HEK293 (cell line): ENCODE measurements around the gene CAB39.

ENCODE experiments used
- CTCF ChIA-PET: fragments of 350-600 bp; formaldehyde crosslinking; extraction: SDS; loops from one replicate; lab custom pipeline; 2021; ENCODE audit warnings: antibody characterized with exemption; lab: Yijun Ruan, JAX
- POLR2A ChIA-PET: fragments of 300-600 bp; formaldehyde crosslinking; extraction: SDS; loops from one replicate; lab custom pipeline; 2020; ENCODE audit warnings: antibody characterized with exemption, inconsistent platforms; lab: Yijun Ruan, JAX
- H3K27ac ChIP-seq: fragments of 200-500 bp; sonication (Bioruptor generic); 2 replicates; pipeline ENCODE4 v1.5.1; 2014; ENCODE audit warnings: low read depth, low read length, control low read depth, inconsistent platforms; ENCODE audit errors: extremely low read depth
- H3K36me3 ChIP-seq, 2 experiments: fragments of 200-500 bp in 1 of 2; sonication (Bioruptor generic) in 1 of 2; 1 replicate in 1 of 2; 2 replicates in 1 of 2; pipeline ENCODE4 v1.5.1; 2014 to 2017; ENCODE audit warnings: inconsistent platforms in 2 of 2, low read length in 2 of 2; ENCODE audit not compliant: control insufficient read depth in 2 of 2, insufficient read depth in 1 of 2
- H3K4me1 ChIP-seq: fragments of 200-500 bp; sonication (Bioruptor generic); 2 replicates; pipeline ENCODE4 v1.5.1; 2014; ENCODE audit warnings: mild to moderate bottlenecking, low read length, inconsistent platforms; ENCODE audit not compliant: control insufficient read depth, insufficient read depth
- H3K4me3 ChIP-seq: 2 replicates; pipeline ENCODE4 v1.5.1; 2011; ENCODE audit warnings: low read depth, mild to moderate bottlenecking, control low read depth, low read length, moderate library complexity
- H3K9me3 ChIP-seq: fragments of 200-500 bp; sonication (Bioruptor generic); 2 replicates; pipeline ENCODE4 v1.5.1; 2014; ENCODE audit warnings: low read depth, low read length, inconsistent platforms; ENCODE audit not compliant: control insufficient read depth, insufficient read depth
- CTCF ChIP-seq: fragments of 450-650 bp; formaldehyde crosslinking; IDR thresholded peaks from 2 replicates; pipeline ENCODE4 v1.5.1; 2016; ENCODE audit warnings: missing biosample characterization, missing genetic modification characterization
- EGR2 ChIP-seq: fragments of 450-650 bp; formaldehyde crosslinking; IDR thresholded peaks from 2 replicates; pipeline ENCODE4 v1.5.1; 2016; ENCODE audit warnings: low read depth, missing biosample characterization, missing genetic modification characterization
- GLIS1 ChIP-seq: fragments of 450-650 bp; formaldehyde crosslinking; IDR thresholded peaks from 2 replicates; pipeline ENCODE4 v1.5.1; 2016; ENCODE audit warnings: missing biosample characterization, missing genetic modification characterization
- OSR2 ChIP-seq: fragments of 450-650 bp; formaldehyde crosslinking; IDR thresholded peaks from 2 replicates; pipeline ENCODE4 v1.5.1; 2016; ENCODE audit warnings: missing biosample characterization, missing genetic modification characterization
- PRDM10 ChIP-seq: fragments of 450-650 bp; formaldehyde crosslinking; IDR thresholded peaks from 2 replicates; pipeline ENCODE4 v1.5.1; 2016; ENCODE audit warnings: missing biosample characterization, missing genetic modification characterization
- SCRT2 ChIP-seq: fragments of 450-650 bp; formaldehyde crosslinking; IDR thresholded peaks from 2 replicates; pipeline ENCODE4 v1.5.1; 2016; ENCODE audit warnings: missing biosample characterization, missing genetic modification characterization
- ZBTB26 ChIP-seq: fragments of 450-650 bp; formaldehyde crosslinking; optimal IDR thresholded peaks from 2 replicates; pipeline ENCODE3; 2016; ENCODE audit warnings: missing biosample characterization, mild to moderate bottlenecking, missing genetic modification characterization
- ZBTB6 ChIP-seq: fragments of 450-650 bp; formaldehyde crosslinking; IDR thresholded peaks from 2 replicates; pipeline ENCODE4 v1.5.1; 2017; ENCODE audit warnings: missing biosample characterization, missing genetic modification characterization
- ZBTB8A ChIP-seq: fragments of 450-650 bp; formaldehyde crosslinking; IDR thresholded peaks from 2 replicates; pipeline ENCODE4 v1.5.1; 2016; ENCODE audit warnings: missing biosample characterization, missing genetic modification characterization
- ZEB2 ChIP-seq: fragments of 450-650 bp; formaldehyde crosslinking; IDR thresholded peaks from 2 replicates; pipeline ENCODE4 v1.5.1; 2016; ENCODE audit warnings: missing biosample characterization, missing genetic modification characterization
- ZIC2 ChIP-seq: fragments of 450-650 bp; formaldehyde crosslinking; IDR thresholded peaks from 2 replicates; pipeline ENCODE4 v1.5.1; 2016; ENCODE audit warnings: missing biosample characterization, missing genetic modification characterization
- ZNF146 ChIP-seq: fragments of 450-650 bp; formaldehyde crosslinking; IDR thresholded peaks from 2 replicates; pipeline ENCODE4 v1.5.1; 2016; ENCODE audit warnings: missing biosample characterization, missing genetic modification characterization
- ZNF155 ChIP-seq: fragments of 450-650 bp; formaldehyde crosslinking; IDR thresholded peaks from 2 replicates; pipeline ENCODE4 v1.5.1; 2016; ENCODE audit warnings: missing biosample characterization, missing genetic modification characterization
- ZNF335 ChIP-seq: fragments of 450-650 bp; formaldehyde crosslinking; conservative IDR thresholded peaks from 2 replicates; pipeline ENCODE4 v1.5.1; 2016; ENCODE audit warnings: missing biosample characterization, missing genetic modification characterization
- ZNF548 ChIP-seq: fragments of 450-650 bp; formaldehyde crosslinking; IDR thresholded peaks from 2 replicates; pipeline ENCODE4 v1.5.1; 2016; ENCODE audit warnings: missing biosample characterization, missing genetic modification characterization
- ZNF560 ChIP-seq: fragments of 450-650 bp; formaldehyde crosslinking; IDR thresholded peaks from 2 replicates; pipeline ENCODE4 v1.5.1; 2017; ENCODE audit warnings: missing biosample characterization, missing genetic modification characterization, borderline replicate concordance
- ZNF561 ChIP-seq: fragments of 450-650 bp; IDR thresholded peaks from 2 replicates; pipeline ENCODE4 v1.5.1; 2018; ENCODE audit warnings: missing biosample characterization, missing genetic modification characterization, borderline replicate concordance
- ZNF600 ChIP-seq: fragments of 450-650 bp; formaldehyde crosslinking; IDR thresholded peaks from 2 replicates; pipeline ENCODE4 v1.5.1; 2016; ENCODE audit warnings: missing biosample characterization, missing genetic modification characterization
- ZNF654 ChIP-seq: fragments of 450-650 bp; formaldehyde crosslinking; IDR thresholded peaks from 2 replicates; pipeline ENCODE4 v1.5.1; 2016; ENCODE audit warnings: low read depth, missing biosample characterization, missing genetic modification characterization
- ZNF658 ChIP-seq: fragments of 450-650 bp; formaldehyde crosslinking; IDR thresholded peaks from 2 replicates; pipeline ENCODE4; 2016; ENCODE audit warnings: missing biosample characterization, missing genetic modification characterization
- ZNF660 ChIP-seq: fragments of 450-650 bp; IDR thresholded peaks from 2 replicates; pipeline ENCODE4 v1.5.1; 2018; ENCODE audit warnings: missing biosample characterization, mild to moderate bottlenecking, missing genetic modification characterization
- ZNF692 ChIP-seq: fragments of 450-650 bp; formaldehyde crosslinking; IDR thresholded peaks from 2 replicates; pipeline ENCODE4 v1.5.1; 2016; ENCODE audit warnings: missing biosample characterization, missing genetic modification characterization

CAB39 gene

GRCh38 chr2:230846360-230846759 is 133.7 kb downstream of the CAB39 start:
- H3K4me1 ChIP-seq: no peaks in the 10 kb centered on the region
- no peak for TF ChIP-seq ZBTB26 (tag by site-specific recombination)
- TF ChIP-seq ZNF146: no peak
- no peak for TF ChIP-seq OSR2 (tag by site-specific recombination)
- peak; percentile 96 for TF ChIP-seq ZNF548 (tag by site-specific recombination)
- no peak for TF ChIP-seq PRDM10 (tag by site-specific recombination)
- no peak for TF ChIP-seq ZNF155
- H3K27ac ChIP-seq: no peak overlapping the region
- POLR2A ChIA-PET: no interaction called here
- no peaks in the 10 kb centered on the region for H3K9me3 ChIP-seq
- H3K4me3 ChIP-seq: no peak overlapping the region
- CTCF ChIA-PET: interaction anchor here (0.7 to 5.4 kb wide), 4 partner anchors 11 to 146 kb away, joined by 3 to 35 read pairs (median 20); no protein-coding TSS in a partner anchor
- no peaks in the 10 kb centered on the region for H3K36me3 ChIP-seq

GRCh38 chr2:230847883-230848388 is 135.3 kb downstream of the CAB39 start:
- H3K36me3 ChIP-seq: no peaks in the 10 kb centered on the region
- no peak overlapping the region for H3K27ac ChIP-seq
- no peak overlapping the region for H3K4me3 ChIP-seq
- POLR2A ChIA-PET: interaction anchor here (0.7 to 1.1 kb wide), 2 partner anchors 21 to 172 kb away, joined by 3 read pairs; no protein-coding TSS in a partner anchor
- H3K4me1 ChIP-seq: no peaks in the 10 kb centered on the region
- CTCF ChIA-PET: interaction anchor here (0.6 to 5.4 kb wide), 30 partner anchors 8 to 1264 kb away, joined by 3 to 35 read pairs (median 4); partner anchors contain the start of gene ITM2C
- H3K9me3 ChIP-seq: no peaks in the 10 kb centered on the region; the same call in 1 of the 2 replicates
- peak; percentile 31; the same call in 1 of the 2 replicates for TF ChIP-seq GLIS1 (tag by site-specific recombination)
- peak; percentile 75 for TF ChIP-seq ZBTB8A (tag by site-specific recombination)
- peak; percentile 51 for TF ChIP-seq ZNF654 (tag by site-specific recombination)
- no peak for TF ChIP-seq ZNF600 (tag by site-specific recombination)
- peak; percentile 61 for TF ChIP-seq ZIC2 (tag by site-specific recombination)
- TF ChIP-seq ZNF692 (tag by site-specific recombination): 0 out of 2 replicates have a peak, but pooled peaks have one; percentile 45
- peak; percentile 75; the same call in 1 of the 2 replicates for TF ChIP-seq ZNF660 (tag by site-specific recombination)
- TF ChIP-seq ZBTB6 (tag by site-specific recombination): peak; percentile 32; the same call in 1 of the 2 replicates
- TF ChIP-seq ZNF658 (tag by site-specific recombination): no peak
- TF ChIP-seq ZNF335 (tag by site-specific recombination): peak; percentile 80
- peak; percentile 46; the same call in 1 of the 2 replicates for TF ChIP-seq SCRT2 (tag by site-specific recombination)
- peak; percentile 39; the same call in 1 of the 2 replicates for TF ChIP-seq ZEB2 (tag by site-specific recombination)
- peak; percentile 59; the same call in 1 of the 2 replicates for TF ChIP-seq ZNF561
- TF ChIP-seq CTCF (tag by site-specific recombination): peak; percentile 84
- peak; percentile 65 for TF ChIP-seq ZNF560 (tag by site-specific recombination)
- TF ChIP-seq EGR2 (tag by site-specific recombination): no peak
